HepG2 (cell line): Measurements from ENCODE around the gene ETFB. TPM values are rescaled to one million over a fixed set of nuclear protein-coding genes. Genes with fewer than 3 reads are reported as not detected.

Experiments used
- ATAC-seq: fragments of 200-7000 bp; cut with Tn5 transposase; 3 replicates; pipeline ENCODE4 v1.9.1; 2020; ENCODE audit warnings: mild to moderate bottlenecking, moderate library complexity
- BruUV-seq: library from RNA; stranded (reverse); fragments of 400-500 nt; replicated peaks from 2 replicates; lab custom pipeline; 2021; lab: Mats Ljungman, UMichigan
- CTCF ChIA-PET: fragments of 300-600 bp; formaldehyde crosslinking; extraction: SDS; loops from one replicate; lab custom pipeline; 2021; ENCODE audit warnings: low total read pairs, inconsistent platforms, low intra/inter-chr PET ratio; lab: Yijun Ruan, JAX
- POLR2A ChIA-PET: fragments of 350-600 bp; sonication (Branson Sonifier 250); formaldehyde crosslinking; loops from one replicate; lab custom pipeline; 2020; ENCODE audit warnings: antibody characterized with exemption, inconsistent platforms; lab: Yijun Ruan, JAX
- DNase-seq: peaks from one replicate; pipeline ENCODE4 v3.0.0-alpha.2; 2015; ENCODE audit warnings: low spot score
- FAIRE-seq: peaks from 3 replicates; lab custom pipeline; 2011; peaks lifted over from hg19 to GRCh38; lab: Jason Lieb, UNC
- H2AFZ ChIP-seq: one replicate; pipeline ENCODE4 v1.6.1; 2011; ENCODE audit warnings: low read length, inconsistent platforms
- H3K27ac ChIP-seq: fragments of 300-600 bp; 3 replicates; pipeline ENCODE4 v1.8.0; 2011; ENCODE audit warnings: mixed run types, mild to moderate bottlenecking, mixed read lengths, low read length, inconsistent platforms; ENCODE audit not compliant: insufficient read depth; ENCODE audit errors: extremely low read length
- H3K27me3 ChIP-seq, 2 experiments: fragments of 200-600 bp in 1 of 2; 2 replicates in 1 of 2; 3 replicates in 1 of 2; pipeline versions ENCODE4 v1.6.0 to v1.8.0; 2011; ENCODE audit warnings: low read length in 2 of 2, mild to moderate bottlenecking in 2 of 2, moderate library complexity in 2 of 2, inconsistent platforms in 1 of 2; ENCODE audit not compliant: insufficient read depth in 2 of 2, control insufficient read depth in 1 of 2
- H3K36me3 ChIP-seq, 2 experiments: fragments of 200-600 bp in 1 of 2; replicated peaks in 1 of 2; 2 replicates in 1 of 2; 3 replicates in 1 of 2; pipeline versions ENCODE4 v1.5.1 to v1.8.0; 2011; ENCODE audit warnings: low read length in 2 of 2, inconsistent platforms in 1 of 2; ENCODE audit not compliant: insufficient read depth in 2 of 2, control insufficient read depth in 1 of 2
- H3K4me1 ChIP-seq: 2 replicates; pipeline ENCODE4 v1.5.1; 2012; ENCODE audit warnings: low read length, inconsistent platforms; ENCODE audit not compliant: insufficient read depth
- H3K4me2 ChIP-seq: 2 replicates; pipeline ENCODE4 v1.6.0; 2011; ENCODE audit warnings: low read depth, low read length, inconsistent platforms
- H3K4me3 ChIP-seq, 3 experiments: fragments of 200-600 bp in 1 of 3; sonication (generic), shearing (Covaris generic) in 1 of 3; replicated peaks in 1 of 3; 2 replicates each; pipeline ENCODE4 v1.5.1; 2011 to 2016; ENCODE audit warnings: low read length in 3 of 3, inconsistent platforms in 2 of 3, low read depth in 2 of 3, mild to moderate bottlenecking in 2 of 3, control low read depth in 1 of 3, mixed read lengths in 1 of 3; ENCODE audit not compliant: insufficient read depth in 1 of 3
- H3K79me2 ChIP-seq: one replicate; pipeline ENCODE4 v1.6.1; 2011; ENCODE audit warnings: low read length, inconsistent platforms; ENCODE audit not compliant: insufficient read depth
- H3K9ac ChIP-seq: 2 replicates; pipeline ENCODE4 v1.6.0; 2011; ENCODE audit warnings: mild to moderate bottlenecking, low read depth, low read length, inconsistent platforms; ENCODE audit not compliant: insufficient read depth
- H3K9me3 ChIP-seq: 2 replicates; pipeline ENCODE4 v1.5.1; 2012; ENCODE audit warnings: mild to moderate bottlenecking, low read length
- H4K20me1 ChIP-seq: 2 replicates; pipeline ENCODE4 v1.6.0; 2011; ENCODE audit warnings: inconsistent platforms, mild to moderate bottlenecking, low read length, moderate library complexity; ENCODE audit not compliant: insufficient read depth
- FOXO1 ChIP-seq: sonication (generic); formaldehyde crosslinking; IDR thresholded peaks from 2 replicates; pipeline ENCODE4 v1.4.0; 2020; ENCODE audit warnings: missing genetic modification reagents
- FOXP4 ChIP-seq: sonication (generic); formaldehyde crosslinking; IDR thresholded peaks from 2 replicates; pipeline ENCODE4 v1.4.0; 2020; ENCODE audit warnings: missing genetic modification reagents
- GATAD1 ChIP-seq: IDR thresholded peaks from 2 replicates; pipeline ENCODE4 v1.6.1; 2016; ENCODE audit warnings: missing genetic modification reagents, missing compliant biosample characterization
- GLMP ChIP-seq: sonication (generic); formaldehyde crosslinking; IDR thresholded peaks from 2 replicates; pipeline ENCODE4 v1.9.0; 2021; ENCODE audit warnings: missing genetic modification reagents, mild to moderate bottlenecking, borderline replicate concordance
- HCFC1 ChIP-seq: fragments of 150-350 bp; IDR thresholded peaks from 2 replicates; pipeline ENCODE4 v1.6.1; 2014; ENCODE audit warnings: low read depth, low read length
- HDAC6 ChIP-seq: fragments of 200-600 bp; sonication (generic); IDR thresholded peaks from 2 replicates; pipeline ENCODE4 v1.7.0; 2017; ENCODE audit warnings: mild to moderate bottlenecking, antibody characterized with exemption, low read length, low read depth
- HES4 ChIP-seq: sonication (generic); formaldehyde crosslinking; IDR thresholded peaks from 2 replicates; pipeline ENCODE4 v1.9.0; 2021; ENCODE audit warnings: mild to moderate bottlenecking, missing genetic modification reagents, borderline replicate concordance
- MED8 ChIP-seq: sonication (generic); formaldehyde crosslinking; IDR thresholded peaks from 2 replicates; pipeline ENCODE4 v1.8.1; 2023; ENCODE audit warnings: mild to moderate bottlenecking, missing genetic modification reagents; ENCODE audit not compliant: insufficient replicate concordance
- PHB2 ChIP-seq: fragments of 450-650 bp; IDR thresholded peaks from 2 replicates; pipeline ENCODE4 v1.6.1; 2018; ENCODE audit not compliant: partially characterized antibody
- PHF8 ChIP-seq: sonication (generic); formaldehyde crosslinking; IDR thresholded peaks from 2 replicates; pipeline ENCODE4 v1.5.0; 2020; ENCODE audit warnings: missing genetic modification reagents
- SSRP1 ChIP-seq: IDR thresholded peaks from 2 replicates; pipeline ENCODE4 v1.6.1; 2016; ENCODE audit warnings: control low read depth
- UBTF ChIP-seq: sonication (generic); formaldehyde crosslinking; IDR thresholded peaks from 2 replicates; pipeline ENCODE4 v1.4.0; 2020; ENCODE audit warnings: mild to moderate bottlenecking, missing genetic modification reagents
- ZNF12 ChIP-seq: sonication (generic); formaldehyde crosslinking; IDR thresholded peaks from 2 replicates; pipeline ENCODE4 v1.5.0; 2020; ENCODE audit warnings: missing genetic modification reagents
- ZNF205 ChIP-seq: IDR thresholded peaks from 2 replicates; pipeline ENCODE4 v1.6.1; 2018; ENCODE audit warnings: missing biosample characterization, missing genetic modification reagents
- ZNF3 ChIP-seq: IDR thresholded peaks from 2 replicates; pipeline ENCODE4 v1.7.0; 2017; ENCODE audit warnings: inconsistent platforms
- ZNF367 ChIP-seq: sonication (generic); formaldehyde crosslinking; IDR thresholded peaks from 2 replicates; pipeline ENCODE4 v1.4.0; 2020; ENCODE audit warnings: missing genetic modification reagents, borderline replicate concordance
- ZNF441 ChIP-seq: sonication (generic); formaldehyde crosslinking; IDR thresholded peaks from 2 replicates; pipeline ENCODE4 v1.7.0; 2021; ENCODE audit warnings: missing genetic modification reagents, borderline replicate concordance
- ZNF460 ChIP-seq: sonication (generic); formaldehyde crosslinking; IDR thresholded peaks from 2 replicates; pipeline ENCODE4 v1.5.1; 2020; ENCODE audit warnings: missing genetic modification reagents, mild to moderate bottlenecking, borderline replicate concordance
- ZNF766 ChIP-seq: sonication (generic); formaldehyde crosslinking; IDR thresholded peaks from 2 replicates; pipeline ENCODE4 v1.5.0; 2020; ENCODE audit warnings: missing genetic modification reagents, borderline replicate concordance
- WGBS: methylation state at CpG from one replicate; pipeline ENCODE4 v1.1.6; 2017; ENCODE audit warnings: low lambda C conversion rate; 5-methylcytosine and 5-hydroxymethylcytosine counted together
- in situ Hi-C: cut with HindIII; loops from 2 replicates; pipeline ENCODE4 v1.10.0; 2017; ENCODE audit warnings: low pct_unique_long_range_greater_than_20kb; ENCODE audit not compliant: extremely low pct_ligation_motif_present
- intact Hi-C: fragments of 100-400 bp; cut with micrococcal nuclease; formaldehyde crosslinking; loops from one replicate; pipeline ENCODE4 v1.10.0; 2022; ENCODE audit not compliant: unreplicated experiment
- polyA plus RNA-seq, 8 experiments: library from polyadenylated mRNA; depleted of rRNA in 3 of 8; stranded (reverse) in 7 of 8; unstranded in 1 of 8; fragments of >200 nt; fragmentation: Illumina TruSeq in 4 of 8; extraction: Trizol in 4 of 8; gene quantifications; 2 replicates each; pipeline versions ENCODE4 v1.2.1 to v1.2.3, GENCODE V29; 2011 to 2016; ENCODE audit warnings: low read depth in 4 of 8, missing spikeins in 1 of 8, mixed read lengths in 1 of 8; ENCODE audit not compliant: insufficient read depth in 1 of 8
- total RNA-seq, 5 experiments: library from RNA; depleted of rRNA; stranded (reverse); fragments of >200 nt; fragmentation: Illumina TruSeq; extraction: Trizol; gene quantifications; 2 replicates each; pipeline ENCODE4 v1.2.3, GENCODE V29; 2016; ENCODE audit warnings: low read depth in 1 of 5

The ETFB gene
- total and polyA plus RNA-seq, 2 of the 13 experiments (the other 11 are each of a cell fraction or from before 2014, with no cell fraction given) = 678 to 1,314 TPM

GRCh38 chr19:51354103-51354741 lies 12.0 kb downstream of the ETFB start:
- peak overlapping the region; percentile 99 for H3K9ac ChIP-seq
- ATAC-seq = peak; percentile 70
- peak overlapping the region; percentile 62 to 82 (median 72) for H3K4me3 ChIP-seq
- intact Hi-C loops = loop anchor here (1.0 kb wide), 2 partner anchors 8 to 13 kb away; no protein-coding TSS in a partner anchor
- peaks cover 9% of the 10 kb centered on the region for H4K20me1 ChIP-seq
- H3K4me1 ChIP-seq = peaks cover 86% of the 10 kb centered on the region
- H3K36me3 ChIP-seq = peaks cover 14 to 24% of the 10 kb centered on the region in 2 experiments
- H3K4me2 ChIP-seq = peak overlapping the region; percentile 97
- 0% methylated on average over 12 of the region's 12 CpGs for WGBS
- FAIRE-seq = peak; percentile 49
- peak overlapping the region; percentile 100 for H3K27ac ChIP-seq
- POLR2A ChIA-PET = interaction anchor here (1.1 to 4.7 kb wide), 9 partner anchors 10 to 53 kb away, joined by 4 to 309 read pairs (median 8); partner anchors contain the start of genes ETFB, LIM2, NKG7 and VSIG10L
- in situ Hi-C loops = no loop called here
- CTCF ChIA-PET = interaction anchor here (0.9 kb wide), 1 partner anchor 54 kb away, joined by 4 read pairs; no protein-coding TSS in a partner anchor
- H3K79me2 ChIP-seq = peaks cover 53% of the 10 kb centered on the region
- H3K9me3 ChIP-seq = no peaks in the 10 kb centered on the region
- peak; percentile 90 for DNase-seq
- TSS peak; percentile 59 for BruUV-seq
- H2AFZ ChIP-seq = no peak overlapping the region
- H3K27me3 ChIP-seq = no peaks in the 10 kb centered on the region; a peak in 1 of 5 replicates
- TF ChIP-seq FOXO1 (CRISPR knock-in tag) (0 out of 2 replicates have a peak, but pooled peaks have one; percentile 60), ZNF3 (no peak; the same call in 1 of the 2 replicates), GLMP (no peak), PHF8 (CRISPR knock-in tag) (peak; percentile 42), ZNF766 (CRISPR knock-in tag) (peak; percentile 28; the same call in 1 of the 2 replicates), GATAD1 (CRISPR knock-in tag) (peak; percentile 8; the same call in 1 of the 2 replicates), PHB2 (no peak), FOXP4 (peak; percentile 52; the same call in 1 of the 2 replicates), HES4 (no peak), MED8 (peak; percentile 75), ZNF441 (peak; percentile 69; the same call in 1 of the 2 replicates), HCFC1 (no peak), ZNF205 (peak; percentile 94; the same call in 1 of the 2 replicates), HDAC6 (no peak), ZNF12 (CRISPR knock-in tag) (0 out of 2 replicates have a peak, but pooled peaks have one; percentile 5), ZNF460 (CRISPR knock-in tag) (no peak), UBTF (peak; percentile 51), ZNF367 (CRISPR knock-in tag) (no peak), SSRP1 (CRISPR knock-in tag) (peak; percentile 78; the same call in 1 of the 2 replicates)
